ENCODE results near the gene ATRX.

Gene ATRX

DNA sequence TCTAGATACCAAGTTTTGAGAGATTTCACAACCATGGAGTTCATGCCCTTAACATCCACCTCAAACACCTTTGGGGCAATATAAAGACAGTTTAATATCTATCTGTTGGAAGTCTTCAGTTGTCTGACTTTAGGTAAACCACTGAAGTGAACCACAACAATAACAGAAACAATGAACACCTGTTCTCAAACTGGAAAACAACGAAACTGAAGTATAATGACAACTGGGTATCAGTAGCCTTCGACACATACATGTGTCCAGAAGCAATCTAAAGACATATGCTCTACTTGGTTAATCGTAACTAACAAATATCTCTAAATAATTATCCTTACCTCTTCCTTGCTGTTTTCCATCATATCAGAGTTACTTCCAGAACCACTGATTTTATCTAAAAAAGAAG, 87.8 kb downstream of the ATRX start:
- no peak overlapping the region for H3K4me3 ChIP-seq (ENCODE audit: low read depth, low read length)
- H3K4ac ChIP-seq (ENCODE audit: low read depth, low read length) = no peak overlapping the region
- no peak overlapping the region for H3K14ac ChIP-seq (ENCODE audit: low read length)
- H3K18ac ChIP-seq (ENCODE audit: low read length) = no peak overlapping the region
- H4K8ac ChIP-seq (ENCODE audit: low read depth, low read length) = no peak overlapping the region
- peaks cover 1 to 3% of the 10 kb centered on the region in 2 experiments for H3K36me3 ChIP-seq (ENCODE audit: control insufficient read depth in 1 of 2, insufficient read depth in 2 of 2, low read length in 2 of 2)
- no peak overlapping the region for H3K9ac ChIP-seq (ENCODE audit: low read length)
- WGBS (ENCODE audit: extremely low coverage, insufficient coverage, insufficient read length) = no CpG with 5 or more reads among the region's 3 CpGs
- no peak overlapping the region for H3K23ac ChIP-seq (ENCODE audit: low read length)
- H2AK5ac ChIP-seq (ENCODE audit: low read length) = no peak overlapping the region
- no peak overlapping the region for H2BK12ac ChIP-seq (ENCODE audit: low read length)
- no peak overlapping the region for H2BK5ac ChIP-seq (ENCODE audit: low read depth, low read length, poor library complexity)
- no peak overlapping the region for H2AFZ ChIP-seq (ENCODE audit: insufficient read depth, low read length, poor library complexity)
- H3K79me1 ChIP-seq (ENCODE audit: low read length) = no peaks in the 10 kb centered on the region
- H3K9me3 ChIP-seq (ENCODE audit: insufficient read depth, low read depth, low read length) = no peaks in the 10 kb centered on the region
- no peak overlapping the region for H2BK120ac ChIP-seq (ENCODE audit: insufficient read depth, low read length, poor library complexity)
- H3K4me1 ChIP-seq (ENCODE audit: control insufficient read depth in 1 of 2, insufficient read depth in 2 of 2, low read length in 2 of 2) = no peaks in the 10 kb centered on the region
- no peak for DNase-seq
- H3K27ac ChIP-seq (ENCODE audit: low read depth, low read length) = no peak overlapping the region
- no peaks in the 10 kb centered on the region for H3K79me2 ChIP-seq (ENCODE audit: control insufficient read depth, insufficient read depth, low read length, poor library complexity)
- no peak overlapping the region for H3K4me2 ChIP-seq (ENCODE audit: low read length)
- H4K12ac ChIP-seq (ENCODE audit: low read depth, low read length) = no peak overlapping the region
- H3K27me3 ChIP-seq (ENCODE audit: insufficient read depth, low read length) = no peaks in the 10 kb centered on the region
- H4K91ac ChIP-seq (ENCODE audit: low read depth, low read length) = no peak overlapping the region

- Histone ChIP-seq H2AK5ac (ENCODE audit: low read length) (no peak overlapping the region), H2BK5ac (ENCODE audit: low read depth, low read length, poor library complexity) (no peak overlapping the region), H3K4me3 (ENCODE audit: low read depth, low read length) (no peak overlapping the region), H2BK12ac (ENCODE audit: low read length) (no peak overlapping the region), H2BK120ac (ENCODE audit: insufficient read depth, low read length, poor library complexity) (no peak overlapping the region), H3K27ac (ENCODE audit: low read depth, low read length) (no peak overlapping the region), H3K79me2 (ENCODE audit: control insufficient read depth, insufficient read depth, low read length, poor library complexity) (no peaks in the 10 kb centered on the region), H3K9ac (ENCODE audit: low read length) (no peak overlapping the region), H3K18ac (ENCODE audit: low read length) (no peak overlapping the region), H3K27me3 (ENCODE audit: insufficient read depth, low read length) (no peaks in the 10 kb centered on the region), H3K14ac (ENCODE audit: low read length) (no peak overlapping the region), H3K36me3 (ENCODE audit: control insufficient read depth in 1 of 2, insufficient read depth in 2 of 2, low read length in 2 of 2) (peaks cover 0 to 2% of the 10 kb centered on the region in 2 experiments), H3K9me3 (ENCODE audit: insufficient read depth, low read depth, low read length) (no peaks in the 10 kb centered on the region), H2AFZ (ENCODE audit: insufficient read depth, low read length, poor library complexity) (no peak overlapping the region), H3K4me2 (ENCODE audit: low read length) (no peak overlapping the region), H4K8ac (ENCODE audit: low read depth, low read length) (no peak overlapping the region), H4K12ac (ENCODE audit: low read depth, low read length) (no peak overlapping the region), H3K4me1 (ENCODE audit: control insufficient read depth in 1 of 2, insufficient read depth in 2 of 2, low read length in 2 of 2) (no peaks in the 10 kb centered on the region), H3K23ac (ENCODE audit: low read length) (no peak overlapping the region), H4K91ac (ENCODE audit: low read depth, low read length) (no peak overlapping the region), H3K79me1 (ENCODE audit: low read length) (no peaks in the 10 kb centered on the region), H3K4ac (ENCODE audit: low read depth, low read length) (no peak overlapping the region)
- no peak for DNase-seq
These were observed 91.5 kb downstream of the ATRX start for GRCh38 chrX:77694491-77694890.

GRCh38 chrX:77693594-77693993, 92.4 kb downstream of the ATRX start:
- Histone ChIP-seq H4K91ac (ENCODE audit: low read depth, low read length) (no peak overlapping the region), H3K79me2 (ENCODE audit: control insufficient read depth, insufficient read depth, low read length, poor library complexity) (no peaks in the 10 kb centered on the region), H3K4me2 (ENCODE audit: low read length) (no peak overlapping the region), H3K9me3 (ENCODE audit: insufficient read depth, low read depth, low read length) (no peaks in the 10 kb centered on the region), H3K14ac (ENCODE audit: low read length) (no peak overlapping the region), H2BK12ac (ENCODE audit: low read length) (no peak overlapping the region), H2AFZ (ENCODE audit: insufficient read depth, low read length, poor library complexity) (no peak overlapping the region), H3K9ac (ENCODE audit: low read length) (no peak overlapping the region), H3K27me3 (ENCODE audit: insufficient read depth, low read length) (no peaks in the 10 kb centered on the region), H3K36me3 (ENCODE audit: control insufficient read depth in 1 of 2, insufficient read depth in 2 of 2, low read length in 2 of 2) (peaks cover 0 to 2% of the 10 kb centered on the region in 2 experiments), H4K12ac (ENCODE audit: low read depth, low read length) (no peak overlapping the region), H3K79me1 (ENCODE audit: low read length) (no peaks in the 10 kb centered on the region), H3K27ac (ENCODE audit: low read depth, low read length) (no peak overlapping the region), H3K4me1 (ENCODE audit: control insufficient read depth in 1 of 2, insufficient read depth in 2 of 2, low read length in 2 of 2) (no peaks in the 10 kb centered on the region), H4K8ac (ENCODE audit: low read depth, low read length) (no peak overlapping the region), H2BK120ac (ENCODE audit: insufficient read depth, low read length, poor library complexity) (no peak overlapping the region), H3K4me3 (ENCODE audit: low read depth, low read length) (no peak overlapping the region), H3K23ac (ENCODE audit: low read length) (no peak overlapping the region), H3K18ac (ENCODE audit: low read length) (no peak overlapping the region), H3K4ac (ENCODE audit: low read depth, low read length) (no peak overlapping the region), H2AK5ac (ENCODE audit: low read length) (no peak overlapping the region), H2BK5ac (ENCODE audit: low read depth, low read length, poor library complexity) (no peak overlapping the region)
- DNase-seq = no peak
- no CpG with 5 or more reads among the region's 5 CpGs for WGBS (ENCODE audit: extremely low coverage, insufficient coverage, insufficient read length)

DNA sequence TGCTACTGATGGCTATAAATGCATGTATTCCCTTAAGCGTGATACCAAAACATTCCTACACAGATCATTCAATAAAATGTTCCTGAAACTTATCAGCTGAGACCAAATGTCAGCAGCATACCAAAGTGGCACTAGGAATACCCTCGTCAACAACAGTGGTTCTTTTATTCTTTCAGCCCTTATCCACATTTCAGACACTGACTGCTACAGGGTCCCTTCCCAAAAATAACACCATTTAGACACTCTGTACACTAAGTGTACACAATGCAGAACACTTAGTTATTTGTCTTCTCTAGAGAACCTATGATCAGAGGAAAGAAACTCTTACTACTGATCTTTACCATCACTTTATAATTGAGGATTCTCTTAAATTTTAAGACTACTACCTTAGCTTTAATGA, 94.1 kb downstream of the ATRX start:
- no peak overlapping the region for H2AFZ ChIP-seq (ENCODE audit: insufficient read depth, low read length, poor library complexity)
- no peak overlapping the region for H2BK120ac ChIP-seq (ENCODE audit: insufficient read depth, low read length, poor library complexity)
- no peak overlapping the region for H3K14ac ChIP-seq (ENCODE audit: low read length)
- no peaks in the 10 kb centered on the region for H3K79me2 ChIP-seq (ENCODE audit: control insufficient read depth, insufficient read depth, low read length, poor library complexity)
- H4K91ac ChIP-seq (ENCODE audit: low read depth, low read length) = no peak overlapping the region
- H3K36me3 ChIP-seq (ENCODE audit: control insufficient read depth in 1 of 2, insufficient read depth in 2 of 2, low read length in 2 of 2) = peaks cover 0 to 2% of the 10 kb centered on the region in 2 experiments
- H3K27me3 ChIP-seq (ENCODE audit: insufficient read depth, low read length) = no peaks in the 10 kb centered on the region
- WGBS (ENCODE audit: extremely low coverage, insufficient coverage, insufficient read length) = no CpG with 5 or more reads among the region's 2 CpGs
- H3K4me2 ChIP-seq (ENCODE audit: low read length) = no peak overlapping the region
- no peak for DNase-seq
- H3K18ac ChIP-seq (ENCODE audit: low read length) = no peak overlapping the region
- no peak overlapping the region for H4K8ac ChIP-seq (ENCODE audit: low read depth, low read length)
- no peak overlapping the region for H3K4ac ChIP-seq (ENCODE audit: low read depth, low read length)
- H2AK5ac ChIP-seq (ENCODE audit: low read length) = no peak overlapping the region
- H3K79me1 ChIP-seq (ENCODE audit: low read length) = no peaks in the 10 kb centered on the region
- no peak overlapping the region for H3K9ac ChIP-seq (ENCODE audit: low read length)
- no peak overlapping the region for H2BK12ac ChIP-seq (ENCODE audit: low read length)
- H3K27ac ChIP-seq (ENCODE audit: low read depth, low read length) = no peak overlapping the region
- no peak overlapping the region for H4K12ac ChIP-seq (ENCODE audit: low read depth, low read length)
- H2BK5ac ChIP-seq (ENCODE audit: low read depth, low read length, poor library complexity) = no peak overlapping the region
- H3K9me3 ChIP-seq (ENCODE audit: insufficient read depth, low read depth, low read length) = no peaks in the 10 kb centered on the region
- no peak overlapping the region for H3K4me3 ChIP-seq (ENCODE audit: low read depth, low read length)
- no peaks in the 10 kb centered on the region for H3K4me1 ChIP-seq (ENCODE audit: control insufficient read depth in 1 of 2, insufficient read depth in 2 of 2, low read length in 2 of 2)
- no peak overlapping the region for H3K23ac ChIP-seq (ENCODE audit: low read length)

Measured in trophoblast cell (in vitro differentiated cells and primary cell).